Gastrocnemius medialis (tissue), 4 donors: ENCODE measurements around the gene ARHGAP22.

ENCODE experiments used
- CTCF ChIP-seq, 5 experiments: fragments of 450-650 bp in 3 of 5; fragments of 200-600 bp in 2 of 5; sonication (generic) in 2 of 5; IDR thresholded peaks in 4 of 5; conservative IDR thresholded peaks in 1 of 5; 1 replicate in 4 of 5; 2 replicates in 1 of 5; pipeline ENCODE4 v1.5.1; 2016 to 2019; ENCODE audit warnings: antibody characterized with exemption in 5 of 5, mild to moderate bottlenecking in 3 of 5, moderate library complexity in 3 of 5
- POLR2A ChIP-seq, 2 donors: fragments of 450-650 bp; IDR thresholded peaks; one replicate each; pipeline ENCODE4 v1.6.1; 2017; ENCODE audit warnings: antibody characterized with exemption in 2 of 2, mild to moderate bottlenecking in 2 of 2, moderate library complexity in 2 of 2

- TF ChIP-seq CTCF (IDR thresholded peaks at IDR 0.05 in 4 of 5, conservative IDR thresholded peaks at IDR 0.05 in 1 of 5) (no peak), POLR2A (IDR thresholded peaks at IDR 0.05) (no peak)
Measured at GRCh38 chr10:48611133-48611532, 6.3 kb upstream of the ARHGAP22 start.
